ENCODE measurements around the gene TBX10. TPM values are rescaled to one million over a fixed set of nuclear protein-coding genes. Genes with fewer than 3 reads are reported as not detected.
"Not testable (repeated sequence)": the region's sequence is repeated elsewhere in the genome, so short reads cannot be mapped to it uniquely, and the experiment has no call there.

Gene TBX10
- total RNA-seq: not detected
- long read RNA-seq: 0 reads

- DNase-seq (ENCODE audit: low spot score): no peak
Observed at GRCh38 chr11:67639438-67639859, at the start of gene TBX10. Gene TBX10, minus strand, starts transcription at chr11:67639763. Its CDS starts 291 bp downstream, at chr11:67639472.

DNA sequence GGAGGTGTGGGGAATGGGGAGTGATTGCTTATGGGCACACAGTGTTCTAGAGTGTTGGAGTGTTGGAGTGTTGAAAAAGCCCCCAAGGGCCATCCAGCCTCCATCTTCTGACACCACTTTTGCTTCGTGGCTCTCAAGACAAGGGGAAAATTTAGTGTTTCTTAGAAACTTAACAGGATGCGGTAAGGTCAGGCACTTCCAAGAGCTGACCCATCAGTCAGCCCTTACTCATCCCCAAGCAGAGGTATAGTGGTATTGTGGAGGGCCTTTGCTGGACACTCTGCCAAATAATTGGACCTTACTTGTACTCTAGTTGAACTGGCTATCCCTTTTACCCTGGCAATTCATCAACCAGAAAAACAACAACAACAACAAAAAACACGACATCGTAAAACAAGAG, 49.6 kb upstream of the TBX10 start:
- DNase-seq (ENCODE audit: low spot score): no peak

DNA sequence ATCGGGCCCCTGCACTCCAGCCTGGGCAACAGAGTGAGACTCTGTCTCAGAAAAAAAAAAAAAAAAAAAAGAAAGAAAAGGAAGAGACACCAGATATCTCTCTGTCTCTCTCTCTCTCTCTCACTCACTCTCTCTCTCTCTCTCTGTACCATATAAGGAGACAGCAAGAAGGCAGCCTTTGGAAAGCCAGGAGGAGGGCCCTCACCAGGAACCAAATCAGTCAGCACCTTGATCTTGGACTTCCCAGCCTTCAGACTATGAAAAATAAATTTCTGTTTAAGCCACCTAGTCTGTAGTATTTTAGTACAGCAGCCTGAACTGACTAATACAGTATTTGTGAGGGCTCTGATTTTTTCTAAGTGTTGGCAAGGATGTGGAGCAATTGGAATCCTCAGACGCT, 48.4 kb upstream of the TBX10 start:
- DNase-seq (ENCODE audit: low spot score): no peak

DNA sequence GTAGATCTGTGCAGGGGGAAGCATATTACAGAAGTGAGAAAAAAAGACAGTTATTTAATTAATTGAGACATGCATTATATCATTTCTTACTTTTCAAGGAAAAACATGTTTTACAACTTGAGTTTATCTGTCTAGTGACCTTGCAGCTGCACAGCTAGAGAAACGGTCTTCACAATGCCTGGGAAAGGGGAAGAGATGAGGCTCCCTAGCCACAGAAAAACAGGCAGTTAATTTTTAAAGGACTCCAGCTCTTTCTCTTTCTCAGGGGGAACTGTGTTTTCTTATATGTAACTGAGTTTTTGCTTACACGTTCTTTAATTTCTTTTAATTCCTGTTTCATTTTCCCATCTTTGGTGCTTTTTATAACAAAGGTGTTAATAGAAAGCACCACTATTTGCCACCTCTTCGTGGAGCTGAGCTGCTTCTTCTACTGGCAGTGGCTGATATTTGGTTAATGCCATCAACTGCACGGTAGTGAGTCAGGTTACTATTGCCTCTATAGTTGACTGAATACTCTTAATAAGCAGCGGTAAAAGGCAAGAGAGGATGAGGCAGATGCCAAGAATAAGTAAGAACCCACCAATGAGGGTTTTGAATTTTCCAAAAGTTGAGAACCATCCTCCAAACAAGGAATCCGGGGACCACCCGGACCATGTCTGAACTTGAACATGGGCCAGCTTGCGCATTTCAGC, 46.2 kb upstream of the TBX10 start:
- DNase-seq (ENCODE audit: low spot score): not testable (repeated sequence)

DNA sequence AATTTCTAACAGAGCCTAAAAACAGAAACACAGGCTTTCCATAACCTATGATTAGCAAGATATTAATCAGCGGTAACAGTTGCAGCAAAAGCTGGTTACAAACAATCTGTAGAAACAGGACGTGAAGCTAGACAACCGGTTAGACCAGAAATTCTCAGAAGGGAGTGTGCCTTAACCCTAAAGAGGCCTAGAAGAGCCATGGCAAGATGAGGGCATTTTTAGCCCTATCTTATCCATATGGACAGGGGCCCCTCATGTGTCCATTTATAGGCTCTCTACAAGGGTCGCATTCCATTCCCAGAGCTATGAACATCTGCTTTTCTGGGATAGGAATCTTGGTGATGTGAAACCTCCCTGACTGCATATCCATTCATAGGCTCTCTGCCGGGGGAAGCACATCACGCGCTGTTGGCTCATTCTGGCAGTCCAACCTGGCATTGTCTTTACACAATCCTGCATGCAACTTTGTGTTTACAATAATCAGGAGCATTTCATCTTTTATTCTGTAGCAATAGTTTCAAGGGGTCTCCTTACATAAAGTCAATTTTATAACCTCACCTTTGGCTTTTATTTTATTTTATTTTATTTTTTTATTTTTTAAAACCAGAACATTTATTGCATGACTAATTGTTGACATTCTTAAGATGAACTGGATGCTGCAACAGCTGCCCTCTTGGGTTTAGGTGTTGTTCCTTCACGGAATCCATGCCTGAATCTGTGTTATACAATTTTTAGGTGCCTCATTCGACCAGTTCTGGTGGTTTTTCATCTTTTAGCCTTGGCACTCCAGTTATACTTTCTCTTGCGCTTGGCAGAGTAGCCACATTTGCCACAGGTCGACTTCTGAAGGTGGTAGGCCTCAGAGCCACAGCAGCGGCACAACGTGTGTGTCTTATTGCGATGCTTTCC, 42.8 kb upstream of the TBX10 start:
- not testable (repeated sequence) for DNase-seq (ENCODE audit: low spot score)

- no peak for DNase-seq (ENCODE audit: low spot score)
Observed at GRCh38 chr11:67680696-67681470, 41.3 kb upstream of the TBX10 start.

DNA sequence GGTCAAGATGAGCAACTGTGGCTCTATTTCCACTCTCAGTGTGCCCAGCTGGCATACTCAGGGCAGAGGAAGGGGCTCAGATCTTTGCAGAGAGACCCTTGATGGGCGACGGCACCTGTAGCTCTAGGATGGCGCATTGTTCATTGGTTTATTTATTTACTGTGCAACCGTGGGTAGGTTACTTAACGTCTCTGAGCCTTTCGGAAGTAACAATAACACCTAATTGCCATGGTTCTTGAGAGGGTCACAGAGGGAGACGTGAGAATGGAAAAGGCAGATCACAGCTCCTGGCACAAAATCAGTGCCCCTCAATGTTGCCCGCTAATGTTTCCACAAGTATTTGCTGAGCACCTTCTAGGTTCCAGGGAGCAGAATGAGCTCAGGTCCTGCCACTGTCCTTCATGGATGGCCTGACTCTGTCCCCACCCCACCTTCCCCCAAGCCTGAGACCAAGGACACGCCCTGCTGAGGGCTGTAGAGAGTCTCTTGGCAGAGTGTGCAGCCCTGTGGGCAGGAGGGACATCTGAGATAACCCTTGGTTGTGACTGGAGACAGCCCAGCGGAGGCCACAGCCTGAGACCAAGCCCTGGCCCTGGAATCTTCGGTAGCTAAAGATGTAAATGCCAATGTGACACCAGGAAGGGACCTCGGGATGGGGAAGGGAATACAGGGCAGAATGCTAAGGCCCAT, 35.6 kb upstream of the TBX10 start:
- no peak for DNase-seq (ENCODE audit: low spot score)

DNA sequence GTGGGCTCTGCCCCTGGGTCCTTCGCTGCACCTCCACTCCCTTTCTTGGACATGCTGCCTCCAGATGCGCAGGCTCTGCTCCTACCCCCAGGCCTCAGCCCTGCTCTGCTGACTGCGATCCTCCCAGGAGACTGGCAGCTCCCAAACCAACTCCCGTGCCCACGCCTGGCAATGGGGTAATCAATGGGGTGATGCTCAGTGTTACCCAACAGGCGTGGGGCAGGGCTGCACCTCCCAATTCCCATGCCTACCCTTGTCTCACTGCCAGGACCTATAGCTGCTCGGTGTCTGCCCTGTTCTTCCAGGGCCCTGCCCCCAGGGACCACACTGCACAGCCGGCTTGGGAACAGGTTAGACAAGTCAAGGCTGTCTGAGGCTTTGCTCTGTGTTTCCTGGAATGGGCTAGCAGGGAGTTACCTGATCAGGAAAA, 34.9 kb upstream of the TBX10 start, which contains the start of gene ALDH3B2:
ALDH3B2 (minus strand) TSS at position 182 of the 430 bp plus-strand sequence. CDS start 7,688 bp downstream, outside the sequence.
- no peak for DNase-seq (ENCODE audit: low spot score)

DNA sequence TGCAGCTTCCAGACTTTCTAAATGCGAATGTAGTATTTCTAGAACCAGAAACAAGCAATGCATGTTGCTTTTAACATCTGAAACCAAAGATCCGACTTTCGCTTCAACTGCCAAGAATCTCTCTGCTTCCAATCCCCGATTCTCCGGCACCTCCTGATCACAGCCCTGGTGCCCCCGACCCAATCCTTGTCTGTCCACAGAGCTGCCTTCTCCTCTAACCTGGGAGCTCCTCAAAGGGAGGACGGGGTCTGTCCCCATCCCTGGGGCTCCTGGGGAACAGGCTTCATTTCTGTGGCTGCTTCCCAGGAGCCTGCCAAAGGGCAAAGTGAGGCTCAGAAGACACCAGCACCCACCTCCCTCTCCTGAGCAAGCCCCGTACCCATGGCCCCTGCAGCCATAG, 34.3 kb upstream of the TBX10 start:
- no peak for DNase-seq (ENCODE audit: low spot score)

- peak; percentile 64 for DNase-seq (ENCODE audit: low spot score)
Observed at GRCh38 chr11:67673358-67673757, 33.8 kb upstream of the TBX10 start.

- DNase-seq (ENCODE audit: low spot score): peak; percentile 47
Observed at GRCh38 chr11:67671211-67671520, 31.6 kb upstream of the TBX10 start.

DNA sequence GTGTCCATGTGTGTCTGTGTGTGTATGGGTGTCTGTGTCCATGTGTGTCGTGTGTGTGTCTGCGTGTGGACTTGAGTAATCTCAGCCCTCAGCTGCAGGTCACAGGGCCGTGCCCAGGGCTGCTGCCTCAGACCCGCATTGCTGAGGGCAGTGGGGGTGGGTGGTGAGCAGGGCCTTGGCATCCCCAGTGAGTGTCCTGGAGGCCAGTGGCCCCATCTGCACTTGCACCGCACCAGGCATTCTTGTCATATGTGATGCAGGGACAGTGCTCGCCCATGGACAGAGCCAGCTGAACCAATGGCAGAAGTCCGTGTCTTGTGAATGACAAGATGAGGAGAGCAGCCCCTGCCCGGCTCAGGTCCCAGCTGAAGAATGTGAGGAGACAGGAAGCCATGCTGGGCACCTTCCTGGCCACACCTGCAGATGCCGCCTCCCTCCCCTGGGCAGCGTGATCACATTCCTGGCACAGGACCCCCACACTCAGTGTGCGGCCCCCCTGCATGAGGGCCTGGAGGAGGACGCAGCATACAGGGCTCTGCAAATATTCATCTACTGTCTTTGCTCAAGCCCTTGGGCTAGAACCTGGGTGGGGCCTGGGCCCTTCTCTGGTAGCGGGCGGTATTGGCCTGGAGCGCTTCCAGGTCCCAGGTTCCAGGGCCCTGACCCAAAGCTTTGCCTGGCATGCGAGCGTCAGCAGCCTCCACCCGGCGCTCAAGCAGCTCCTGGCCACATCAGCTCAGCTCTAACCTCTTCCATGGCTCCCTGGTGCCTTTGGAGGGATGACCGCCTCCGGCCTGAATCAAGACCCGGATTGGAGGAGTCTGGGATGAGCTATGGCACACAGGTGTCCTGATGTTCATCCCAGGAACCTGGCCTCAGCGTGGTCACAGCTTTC, 31.0 kb upstream of the TBX10 start:
- peak; percentile 88 for DNase-seq (ENCODE audit: low spot score)

DNA sequence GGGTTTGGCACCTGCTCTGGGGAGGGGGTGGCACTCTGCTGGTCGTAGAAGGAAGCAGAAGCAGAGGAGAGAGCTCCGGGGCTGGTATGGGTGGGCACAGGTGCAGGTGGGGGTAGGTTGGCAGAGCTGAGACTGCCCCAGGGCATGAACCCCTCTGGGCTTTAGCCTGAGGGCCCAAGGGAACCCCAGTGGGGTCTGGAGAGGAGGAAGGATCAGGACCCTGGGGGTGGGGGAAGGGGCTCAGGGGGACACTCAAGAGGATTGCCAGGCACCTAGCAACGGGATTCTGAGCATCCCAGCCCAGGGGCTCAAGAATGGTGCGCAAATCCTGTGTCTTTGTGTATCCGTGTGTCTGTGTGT, 28.6 kb upstream of the TBX10 start:
- peak; percentile 64 for DNase-seq (ENCODE audit: low spot score)

DNA sequence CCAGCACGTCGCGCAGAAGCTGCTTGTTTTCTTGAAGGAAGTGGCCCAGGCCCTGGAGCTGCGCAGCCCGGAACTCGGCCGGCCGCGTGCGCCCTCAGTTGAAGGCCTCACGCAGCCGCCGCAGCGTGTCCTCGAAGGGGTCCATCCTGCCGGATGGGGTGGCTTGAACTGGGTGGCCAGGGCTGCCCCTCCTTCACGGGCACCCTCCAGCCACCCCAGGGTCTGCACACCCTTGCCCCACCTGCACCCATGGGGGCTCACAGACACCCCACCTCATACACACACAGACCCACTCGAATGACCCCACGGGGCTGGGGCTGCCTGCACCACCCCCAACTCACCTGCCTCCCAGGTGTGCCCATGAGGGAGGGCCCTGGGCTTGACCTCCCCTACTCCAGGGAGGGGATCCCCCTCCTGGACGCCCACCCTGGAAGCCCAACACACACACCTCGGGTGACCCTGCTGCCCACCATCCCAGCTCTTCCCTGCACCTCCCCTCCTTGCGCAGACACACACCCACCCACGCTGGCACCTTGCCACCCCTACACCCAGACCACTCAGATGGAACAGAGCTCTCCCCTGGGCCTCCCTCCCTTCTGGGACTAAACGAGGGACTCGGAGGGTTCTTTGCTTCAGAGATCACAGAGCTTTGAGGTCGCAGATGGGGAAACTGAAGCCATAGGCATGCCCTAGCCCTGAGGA, 28.1 kb upstream of the TBX10 start:
- peak; percentile 85 for DNase-seq (ENCODE audit: low spot score)

DNA sequence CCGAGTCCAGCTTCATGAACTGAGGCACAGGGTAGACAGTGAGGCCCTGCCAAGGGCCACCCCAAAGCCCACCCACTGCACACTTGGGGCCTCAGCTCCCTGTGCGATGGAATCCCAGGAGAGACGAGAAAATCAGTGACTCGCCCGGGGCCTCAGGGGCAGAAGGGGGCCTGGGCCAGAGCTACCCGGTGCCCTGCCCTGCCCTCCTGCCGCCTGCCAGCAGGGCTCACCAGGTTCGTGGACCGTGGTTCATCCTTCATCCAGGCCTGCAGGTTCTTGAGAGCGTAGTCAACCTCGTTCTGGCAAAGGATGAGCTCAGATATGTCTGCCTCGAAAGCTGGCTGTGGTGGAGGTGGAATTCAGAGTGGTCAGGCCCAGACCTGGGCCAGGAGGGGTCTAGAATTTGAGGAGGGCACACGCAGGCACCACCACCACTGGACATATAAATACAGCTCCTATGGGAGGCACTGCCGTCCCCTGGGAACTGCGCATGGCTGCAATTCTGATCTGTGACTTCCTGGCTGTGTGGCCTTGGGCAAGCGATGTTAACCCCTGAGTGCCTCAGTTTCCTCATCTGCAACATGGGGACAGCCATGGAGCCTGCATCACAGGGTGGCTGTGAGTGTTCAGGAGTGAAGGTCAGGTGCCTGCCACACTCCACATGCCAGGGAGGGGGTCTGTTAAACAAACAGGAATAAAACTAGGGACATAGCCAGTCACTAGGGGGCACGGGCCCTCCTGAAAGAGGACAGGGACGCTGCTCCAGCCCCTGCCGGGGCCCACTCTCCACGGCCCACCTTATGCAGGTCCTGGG, 27.3 kb upstream of the TBX10 start:
- peak; percentile 75 for DNase-seq (ENCODE audit: low spot score)

GRCh38 chr11:67666303-67666645, 26.7 kb upstream of the TBX10 start:
- peak; percentile 71 for DNase-seq (ENCODE audit: low spot score)

- peak; percentile 86 for DNase-seq (ENCODE audit: low spot score)
Observed at GRCh38 chr11:67665541-67666302, 26.2 kb upstream of the TBX10 start.
